ENCODE measurements around the gene VSTM5. TPM values are rescaled to one million over a fixed set of nuclear protein-coding genes. Genes with fewer than 3 reads are reported as not detected.
A peak's percentile ranks its signal among the peaks of the same experiment; 100 is the strongest.

The VSTM5 gene
- total and polyA plus RNA-seq, 10 donors: not detected

GRCh38 chr11:93857413-93858120, 7.1 kb upstream of the VSTM5 start:
- TF ChIP-seq CTCF (IDR thresholded peaks at IDR 0.05 in 8 of 11, conservative IDR thresholded peaks at IDR 0.05 in 3 of 11): no peak
- no peak for TF ChIP-seq POLR2A (IDR thresholded peaks at IDR 0.05)
- no peak for TF ChIP-seq POLR2AphosphoS5 (IDR thresholded peaks at IDR 0.05)
- Histone ChIP-seq H3K4me1 (no peaks in the 10 kb centered on the region), H3K36me3 (no peaks in the 10 kb centered on the region), H3K9me3 (no peaks in the 10 kb centered on the region), H3K4me3 (no peak overlapping the region), H3K27me3 (replicated peaks in 1 of 7) (no peaks in the 10 kb centered on the region), H3K27ac (no peak overlapping the region)
- DNase-seq: no peak
- WGBS, 5 donors: 58 to 81% (median 72%) methylated on average over 3 of the region's 3 CpGs
- intact Hi-C loops (cut with DNase I; ENCODE audit: low total_unique reads): no loop called here

- H3K4me1 ChIP-seq: peaks cover 0 to 11% (median 8%) of the 10 kb centered on the region in 6 donors
- WGBS, 5 donors: 89 to 98% (median 91%) methylated on average over 5 of the region's 5 CpGs
- H3K36me3 ChIP-seq: no peaks in the 10 kb centered on the region
- DNase-seq: no peak
- H3K9me3 ChIP-seq: no peaks in the 10 kb centered on the region
- H3K27me3 ChIP-seq (replicated peaks in 1 of 7): peaks cover 0 to 31% (median 15%) of the 10 kb centered on the region in 7 donors
- H3K4me3 ChIP-seq: no peak overlapping the region
- intact Hi-C loops (cut with DNase I; ENCODE audit: low total_unique reads): no loop called here
- TF ChIP-seq CTCF (IDR thresholded peaks at IDR 0.05 in 8 of 11, conservative IDR thresholded peaks at IDR 0.05 in 3 of 11) (no peak), POLR2A (IDR thresholded peaks at IDR 0.05) (no peak), POLR2AphosphoS5 (IDR thresholded peaks at IDR 0.05) (no peak)
- no peak overlapping the region for H3K27ac ChIP-seq
These were observed 1.8 kb upstream of the VSTM5 start for GRCh38 chr11:93852242-93852641.

GRCh38 chr11:93849751-93850593, 446 bp downstream of the VSTM5 start:
- WGBS, 5 donors: 13 to 31% (median 17%) methylated on average over 27 to 67 of the region's 67 CpGs
- Histone ChIP-seq H3K27ac (no peak overlapping the region), H3K4me3 (peak overlapping the region in 6 of 8 donors; percentile 16 to 64 (median 30)), H3K4me1 (peaks cover 0 to 11% (median 8%) of the 10 kb centered on the region in 6 donors), H3K36me3 (no peaks in the 10 kb centered on the region), H3K9me3 (no peaks in the 10 kb centered on the region), H3K27me3 (replicated peaks in 1 of 7) (peaks cover 0 to 31% (median 15%) of the 10 kb centered on the region in 7 donors)
- TF ChIP-seq CTCF (IDR thresholded peaks at IDR 0.05 in 8 of 11, conservative IDR thresholded peaks at IDR 0.05 in 3 of 11) (no peak), POLR2A (IDR thresholded peaks at IDR 0.05) (no peak), POLR2AphosphoS5 (IDR thresholded peaks at IDR 0.05) (no peak)
- DNase-seq: no peak
- intact Hi-C loops (cut with DNase I; ENCODE audit: low total_unique reads): no loop called here

GRCh38 chr11:93849201-93849600, 1.2 kb downstream of the VSTM5 start:
- no peak for TF ChIP-seq POLR2A (IDR thresholded peaks at IDR 0.05)
- no peak for TF ChIP-seq CTCF (IDR thresholded peaks at IDR 0.05 in 8 of 11, conservative IDR thresholded peaks at IDR 0.05 in 3 of 11)
- TF ChIP-seq POLR2AphosphoS5 (IDR thresholded peaks at IDR 0.05): no peak
- no peak for DNase-seq
- no peak overlapping the region for H3K4me3 ChIP-seq
- H3K27me3 ChIP-seq (replicated peaks in 1 of 7): peaks cover 0 to 31% (median 15%) of the 10 kb centered on the region in 7 donors
- intact Hi-C loops (cut with DNase I; ENCODE audit: low total_unique reads): no loop called here
- WGBS, 5 donors: 93 to 98% (median 94%) methylated on average over 5 of the region's 5 CpGs
- no peaks in the 10 kb centered on the region for H3K36me3 ChIP-seq
- H3K4me1 ChIP-seq: peaks cover 0 to 11% (median 8%) of the 10 kb centered on the region in 6 donors
- no peaks in the 10 kb centered on the region for H3K9me3 ChIP-seq
- H3K27ac ChIP-seq: no peak overlapping the region
